ENCODE results near the gene PHLDA2. TPM values are rescaled to one million over a fixed set of nuclear protein-coding genes. Genes with fewer than 3 reads are reported as not detected.

Gene PHLDA2
- total RNA-seq, 1 experiment from 2014 or later, result 309 TPM

GRCh38 chr11:2927851-2928604 lies 1.2 kb downstream of the PHLDA2 start (continued):
- no peak for TF ChIP-seq MAX (IDR thresholded peaks at IDR 0.05)

- no TSS peak for BruUV-seq (replicated peaks)
Measured at GRCh38 chr11:2927121-2927800, 2.0 kb downstream of the PHLDA2 start.

More at GRCh38 chr11:2927121-2927800, 2.0 kb downstream of the PHLDA2 start:
- Histone ChIP-seq H3K36me3 (ENCODE audit: control insufficient read depth in 1 of 2, insufficient read depth in 2 of 2, low read length in 2 of 2) (peaks cover 0 to 15% of the 10 kb centered on the region in 2 experiments; a peak in 2 of 4 replicates), H3K9me2 (ENCODE audit: insufficient read depth) (no peaks in the 10 kb centered on the region), H2AFZ (ENCODE audit: low read depth, low read length, poor library complexity, severe bottlenecking) (no peak overlapping the region), H3K4me3 (replicated peaks in 1 of 2; ENCODE audit: low read depth in 1 of 2, low read length in 2 of 2) (peak overlapping the region; percentile 61 to 93), H3K4me1 (ENCODE audit: control insufficient read depth in 1 of 2, insufficient read depth in 2 of 2, low read length in 2 of 2) (peaks cover 38 to 70% of the 10 kb centered on the region in 2 experiments), H3K27ac (ENCODE audit: low read depth, low read length) (peak overlapping the region; percentile 99), H4K20me1 (ENCODE audit: insufficient read depth) (peaks cover 14% of the 10 kb centered on the region; the same call in 1 of the 2 replicates), H3K79me2 (ENCODE audit: insufficient read depth, low read length) (peaks cover 30% of the 10 kb centered on the region), H3K9me3 (ENCODE audit: control insufficient read depth in 1 of 2, insufficient read depth in 1 of 2, low read depth in 1 of 2, low read length in 2 of 2) (no peaks in the 10 kb centered on the region), H3K9ac (ENCODE audit: low read length) (peak overlapping the region; percentile 97), H3K27me3 (ENCODE audit: insufficient read depth, low read length) (no peaks in the 10 kb centered on the region), H3K4me2 (ENCODE audit: low read length) (peak overlapping the region; percentile 89)
- DNase-seq (ENCODE audit: low read depth, low spot score), result no peak
- POLR2A ChIA-PET, result interaction anchor here (3.0 to 4.5 kb wide), 2 partner anchors 15 to 35 kb away, joined by 13 to 50 read pairs; no protein-coding TSS in a partner anchor
- no peak for TF ChIP-seq ZFX (IDR thresholded peaks at IDR 0.05)
- TF ChIP-seq POLR2AphosphoS5 (IDR thresholded peaks at IDR 0.05; ENCODE audit: low read depth, low read length), result peak; percentile 59
- TF ChIP-seq ATF3 (IDR thresholded peaks at IDR 0.05), result no peak
- no peak for TF ChIP-seq REST (IDR thresholded peaks at IDR 0.05; ENCODE audit: low read depth)
- TF ChIP-seq JUND (IDR thresholded peaks at IDR 0.05), result no peak
- no peak for TF ChIP-seq CBX3 (IDR thresholded peaks at IDR 0.05; ENCODE audit: low read depth)
- intact Hi-C loops (cut with micrococcal nuclease), result loop anchor here (5.0 kb wide), 1 partner anchor 290 kb away; the partner anchor contains the start of gene MRGPRG
- CTCF ChIA-PET, result no interaction called here
- RAD21 ChIA-PET (ENCODE audit: low non-redundant PET in 1 of 2, low total read pairs in 2 of 2, uncharacterized antibody in 2 of 2, unreplicated experiment in 2 of 2), result no interaction called here
- no peak for ATAC-seq
